ENCODE data around the gene KLHL18. TPM values are rescaled to one million over a fixed set of nuclear protein-coding genes. Genes with fewer than 3 reads are reported as not detected.

Gene KLHL18
- total and polyA plus RNA-seq, 2 of the 4 experiments (the other 2 are of a cell fraction) = 29.1 to 76.2 TPM

- DNase-seq (no peak), ATAC-seq (ENCODE audit: low read depth) (no peak)
- in situ Hi-C loops (cut with MboI; ENCODE audit: low sequenced_read_pairs) = no loop called here
- Histone ChIP-seq H4K91ac (ENCODE audit: insufficient read depth, low read depth, low read length) (no peak overlapping the region), H4K8ac (ENCODE audit: low read depth in 2 of 2, low read length in 2 of 2) (no peak overlapping the region), H4K20me1 (ENCODE audit: insufficient read depth, low read length) (peaks cover 9% of the 10 kb centered on the region; the same call in 1 of the 2 replicates), H3K14ac (replicated peaks; ENCODE audit: low read depth, low read length) (no peak overlapping the region), H2AK9ac (replicated peaks; ENCODE audit: low read depth, low read length, poor library complexity) (no peak overlapping the region), H2BK5ac (ENCODE audit: low read depth, low read length, poor library complexity, severe bottlenecking) (no peak overlapping the region), H3K4me2 (ENCODE audit: low read depth, low read length) (no peak overlapping the region), H2AFZ (replicated peaks; ENCODE audit: low read length, poor library complexity) (no peak overlapping the region), H2AK5ac (ENCODE audit: low read depth, low read length) (no peak overlapping the region), H3K27ac (ENCODE audit: insufficient read depth, low read length) (no peak overlapping the region), H3K23ac (ENCODE audit: low read depth, low read length) (no peak overlapping the region), H3K4ac (ENCODE audit: low read depth, low read length) (no peak overlapping the region), H3K9me1 (ENCODE audit: insufficient read depth, low read length) (peaks cover 3% of the 10 kb centered on the region; the same call in 1 of the 2 replicates), H3K9me3 (ENCODE audit: control insufficient read depth, insufficient read depth, low read length) (no peaks in the 10 kb centered on the region), H3K18ac (ENCODE audit: low read depth, low read length) (no peak overlapping the region), H3K36me3 (ENCODE audit: control insufficient read depth, insufficient read depth, low read length) (peaks cover 7% of the 10 kb centered on the region; the same call in 1 of the 2 replicates), H2BK15ac (ENCODE audit: low read depth, low read length) (no peak overlapping the region), H3K4me3 (ENCODE audit: insufficient read depth, low read depth, low read length) (no peak overlapping the region), H2BK20ac (ENCODE audit: low read depth, low read length) (no peak overlapping the region), H3K79me1 (ENCODE audit: low read depth in 1 of 2, low read length in 2 of 2) (peaks cover 26 to 55% of the 10 kb centered on the region in 2 experiments), H3K27me3 (ENCODE audit: control insufficient read depth, insufficient read depth, low read length) (no peaks in the 10 kb centered on the region), H4K5ac (ENCODE audit: low read depth, low read length) (no peak overlapping the region), H3K9ac (ENCODE audit: low read depth, low read length) (no peak overlapping the region), H2BK120ac (ENCODE audit: low read depth, low read length) (no peak overlapping the region), H3K56ac (ENCODE audit: extremely low read depth, insufficient read depth, low read length) (no peak overlapping the region), H3K4me1 (ENCODE audit: control insufficient read depth, insufficient read depth, low read length) (0 out of 2 replicates have a peak, but pooled peaks cover 1% of the 10 kb centered on the region)
- POLR2A ChIA-PET (ENCODE audit: unreplicated experiment) = no interaction called here
- CTCF ChIA-PET = interaction anchor here (0.6 kb wide), 1 partner anchor 124 kb away, joined by 3 read pairs; no protein-coding TSS in a partner anchor
- TF ChIP-seq POLR2A (IDR thresholded peaks at IDR 0.05; ENCODE audit: low read depth, low read length) = no peak
- no peak for TF ChIP-seq CTCF (conservative IDR thresholded peaks at IDR 0.05; ENCODE audit: low read depth, low read length)
- TF ChIP-seq ELK1 (IDR thresholded peaks at IDR 0.05; ENCODE audit: borderline replicate concordance, low read depth, low read length) = no peak
- no peak for TF ChIP-seq MXI1 (IDR thresholded peaks at IDR 0.05; ENCODE audit: borderline replicate concordance, low read depth, low read length)
- TF ChIP-seq MAZ (IDR thresholded peaks at IDR 0.05; ENCODE audit: borderline replicate concordance, low read depth, low read length) = no peak
- TF ChIP-seq CHD1 (IDR thresholded peaks at IDR 0.05; ENCODE audit: low read depth, low read length) = no peak
- no peak for TF ChIP-seq BHLHE40 (IDR thresholded peaks at IDR 0.05; ENCODE audit: low read depth, low read length)
- BruUV-seq (replicated peaks) = no TSS peak
- intact Hi-C loops (cut with micrococcal nuclease) = no loop called here
- dilution Hi-C loops (cut with HindIII; ENCODE audit: low sequenced_read_pairs, unreplicated experiment) = no loop called here
Observed at GRCh38 chr3:47301456-47301855, 18.7 kb downstream of the KLHL18 start.

All from IMR-90 (cell line).